Thymus (tissue), 11 donors: ENCODE results near the gene SLC9A7. TPM values are rescaled to one million over a fixed set of nuclear protein-coding genes. Genes with fewer than 3 reads are reported as not detected.
A peak's percentile ranks its signal among the peaks of the same experiment; 100 is the strongest.

Experiments
- DNase-seq, 9 donors: peaks; one replicate each; pipeline ENCODE4 v3.0.0-alpha.2; 2013; ENCODE audit warnings: low spot score in 9 of 9, low read depth in 6 of 9, missing footprints in 1 of 9
- H3K27ac ChIP-seq, 2 donors: one replicate each; pipeline ENCODE4 v1.5.1; 2013; ENCODE audit warnings: control low read depth in 1 of 2, low read depth in 1 of 2, low read length in 1 of 2, mild to moderate bottlenecking in 1 of 2, moderate library complexity in 1 of 2
- H3K27me3 ChIP-seq, 2 donors: one replicate each; pipeline ENCODE4 v1.5.1; 2013; ENCODE audit warnings: low read length in 1 of 2; ENCODE audit not compliant: control insufficient read depth in 2 of 2, insufficient read depth in 1 of 2
- H3K36me3 ChIP-seq, 2 donors: one replicate each; pipeline ENCODE4 v1.5.1; 2013; ENCODE audit warnings: low read length in 1 of 2, mild to moderate bottlenecking in 1 of 2, moderate library complexity in 1 of 2; ENCODE audit not compliant: control insufficient read depth in 2 of 2, insufficient read depth in 2 of 2
- H3K4me1 ChIP-seq, 2 donors: one replicate each; pipeline ENCODE4 v1.5.1; 2013; ENCODE audit warnings: low read length in 2 of 2; ENCODE audit not compliant: control insufficient read depth in 2 of 2, insufficient read depth in 2 of 2
- H3K4me3 ChIP-seq, 2 donors: one replicate each; pipeline ENCODE4 v1.5.1; 2013; ENCODE audit warnings: low read length in 2 of 2, control low read depth in 1 of 2, mild to moderate bottlenecking in 1 of 2
- H3K9me3 ChIP-seq, 2 donors: one replicate each; pipeline ENCODE4 v1.5.1; 2013; ENCODE audit warnings: low read length in 1 of 2, mild to moderate bottlenecking in 1 of 2; ENCODE audit not compliant: control insufficient read depth in 2 of 2, insufficient read depth in 1 of 2
- WGBS: extraction: QIAGEN DNeasy Blood & Tissue Kit; methylation state at CpG from one replicate; pipeline ENCODE4 v1.1.7; 2013; 5-methylcytosine and 5-hydroxymethylcytosine counted together
- polyA plus RNA-seq: library from polyadenylated mRNA; stranded (reverse); fragments of 200-250 nt; gene quantifications from one replicate; pipeline ENCODE4 v1.2.3, GENCODE V29; 2013
- total RNA-seq: library from RNA; stranded (reverse); fragments of 120-200 nt; gene quantifications from one replicate; pipeline ENCODE4 v1.2.4, GENCODE V29; 2013
- donor health status: healthy.

SLC9A7 gene
- total and polyA plus RNA-seq, 2 donors = 3.5 to 10.3 TPM

DNA sequence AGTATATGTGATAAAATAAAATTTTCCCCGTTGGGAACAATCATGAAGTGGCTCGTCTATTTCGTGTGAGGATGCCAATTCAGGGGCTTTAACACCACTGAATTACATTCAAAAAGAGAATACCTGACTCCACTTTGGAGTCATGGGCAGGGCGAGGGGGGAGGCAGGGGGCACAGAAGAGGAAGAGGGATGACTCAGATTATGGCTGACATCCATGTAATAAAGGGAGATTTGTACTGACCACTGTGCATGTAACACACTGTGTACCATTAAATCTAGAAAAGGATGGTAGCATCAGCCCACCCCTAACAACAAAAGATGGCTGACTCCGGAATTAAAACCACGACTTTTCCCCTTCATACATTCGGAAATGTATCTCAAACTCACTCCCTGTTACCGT, 1.3 kb downstream of the SLC9A7 start:
- peak overlapping the region; percentile 52 to 66 for H3K4me3 ChIP-seq
- WGBS = 13% methylated on average over 8 of the region's 8 CpGs
- no peaks in the 10 kb centered on the region for H3K9me3 ChIP-seq

DNA sequence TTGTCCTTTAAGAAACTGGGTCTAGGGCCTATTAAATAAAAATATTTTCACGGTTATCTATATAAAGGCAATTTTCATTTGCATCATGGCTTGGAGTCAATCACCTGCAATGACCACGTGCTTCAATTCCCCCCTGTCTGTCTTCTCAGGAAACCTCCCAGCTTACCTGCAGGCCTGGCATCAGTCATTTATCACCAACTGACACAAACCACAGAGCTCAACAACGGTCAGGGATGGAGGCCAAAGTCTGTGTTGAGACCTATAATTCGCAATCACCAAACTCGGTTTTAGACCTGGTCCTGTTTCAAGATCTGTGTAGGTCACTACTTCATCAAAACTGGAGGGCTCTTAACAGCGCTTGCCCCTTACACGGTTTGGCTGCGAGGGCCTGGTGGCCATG, 1.9 kb downstream of the SLC9A7 start:
- DNase-seq = no peak
- WGBS = 32% methylated on average over 8 of the region's 8 CpGs
- no peaks in the 10 kb centered on the region for H3K36me3 ChIP-seq
- peaks cover 0 to 5% of the 10 kb centered on the region in 2 donors for H3K4me1 ChIP-seq
- H3K27me3 ChIP-seq = peaks cover 0 to 5% of the 10 kb centered on the region in 2 donors
- H3K9me3 ChIP-seq = no peaks in the 10 kb centered on the region
- no peak overlapping the region for H3K4me3 ChIP-seq
- peak overlapping the region in 1 of 2 donors; percentile 31 for H3K27ac ChIP-seq

More for the DNA sequence above, 1.3 kb downstream of the SLC9A7 start:
- H3K4me1 ChIP-seq = peaks cover 0 to 5% of the 10 kb centered on the region in 2 donors
- H3K27ac ChIP-seq = no peak overlapping the region
- peaks cover 0 to 5% of the 10 kb centered on the region in 2 donors for H3K27me3 ChIP-seq
- no peak for DNase-seq
- H3K36me3 ChIP-seq = no peaks in the 10 kb centered on the region

DNA sequence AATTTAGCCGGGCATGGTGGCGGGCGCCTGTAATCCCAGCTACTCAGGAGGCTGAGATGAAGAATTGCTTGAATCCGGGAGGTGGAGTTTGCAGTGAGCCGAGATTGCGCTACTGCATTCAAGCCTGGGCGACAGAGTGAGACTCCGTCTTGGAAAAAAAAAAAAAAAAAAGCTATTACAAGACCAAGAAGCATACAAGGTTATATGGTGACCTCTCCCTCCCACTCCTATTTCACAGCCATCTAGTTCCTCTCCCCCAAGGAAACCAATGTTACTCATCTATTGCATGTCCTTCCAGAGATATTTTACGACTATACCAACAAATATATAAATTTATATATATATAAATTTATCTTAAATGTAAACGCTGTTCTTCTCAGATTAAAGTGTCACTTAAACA, 3.2 kb downstream of the SLC9A7 start:
- Histone ChIP-seq H3K4me1 (peaks cover 0 to 5% of the 10 kb centered on the region in 2 donors), H3K27me3 (peaks cover 0 to 5% of the 10 kb centered on the region in 2 donors), H3K36me3 (no peaks in the 10 kb centered on the region), H3K9me3 (no peaks in the 10 kb centered on the region), H3K27ac (no peak overlapping the region), H3K4me3 (no peak overlapping the region)
- 98% methylated on average over 10 of the region's 10 CpGs for WGBS
- no peak for DNase-seq

DNA sequence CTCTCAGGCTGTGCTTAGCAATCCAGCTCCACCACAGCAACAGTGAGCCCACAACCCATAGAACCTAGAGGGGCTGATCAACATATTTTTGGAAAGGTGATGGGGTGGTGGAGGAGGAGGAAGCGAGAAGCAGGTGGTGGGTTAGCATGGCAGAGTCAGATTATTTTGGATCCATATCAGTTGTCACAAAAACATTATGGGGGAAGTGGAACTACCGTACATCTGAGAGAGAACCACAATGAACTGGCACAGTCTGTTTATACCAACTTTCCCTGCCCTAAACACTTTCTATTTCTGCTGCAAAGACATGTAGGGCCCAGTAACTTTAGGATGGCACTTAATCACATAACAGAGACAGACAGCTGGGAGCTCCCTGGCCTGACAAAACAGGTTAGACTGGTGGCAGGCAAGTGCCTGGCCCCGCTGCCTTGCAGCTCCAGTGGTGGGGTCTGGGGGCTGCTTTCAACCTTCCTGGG, 4.3 kb downstream of the SLC9A7 start:
- peak in 1 of 9 donors; percentile 18 for DNase-seq
- 20% methylated on average over 3 of the region's 3 CpGs for WGBS
- Histone ChIP-seq H3K36me3 (no peaks in the 10 kb centered on the region), H3K4me3 (no peak overlapping the region), H3K27ac (peak overlapping the region in 1 of 2 donors; percentile 47), H3K4me1 (peaks cover 0 to 3% of the 10 kb centered on the region in 2 donors), H3K9me3 (no peaks in the 10 kb centered on the region), H3K27me3 (peaks cover 0 to 5% of the 10 kb centered on the region in 2 donors)

DNA sequence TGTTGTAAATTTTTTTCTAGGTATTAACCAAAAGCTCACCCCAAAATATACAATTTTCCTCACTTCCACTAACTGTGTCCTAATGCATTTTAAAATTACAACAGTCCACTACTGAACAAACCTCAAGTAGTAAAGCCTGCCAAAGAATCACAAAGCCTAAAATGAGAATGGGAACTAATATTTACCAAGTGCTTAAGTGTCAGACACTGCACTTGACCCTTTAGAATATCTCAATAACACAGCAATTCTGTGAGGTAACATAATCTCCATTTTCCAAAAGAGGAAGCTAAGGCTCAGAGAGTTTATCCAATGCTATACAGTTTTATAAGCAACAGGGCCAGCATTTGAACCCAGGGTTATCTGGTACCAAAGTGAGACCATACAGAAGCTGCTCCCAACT, 4.9 kb downstream of the SLC9A7 start:
- Histone ChIP-seq H3K36me3 (no peaks in the 10 kb centered on the region), H3K9me3 (no peaks in the 10 kb centered on the region), H3K4me1 (no peaks in the 10 kb centered on the region), H3K27me3 (peaks cover 0 to 5% of the 10 kb centered on the region in 2 donors), H3K27ac (no peak overlapping the region), H3K4me3 (no peak overlapping the region)
- DNase-seq = no peak

DNA sequence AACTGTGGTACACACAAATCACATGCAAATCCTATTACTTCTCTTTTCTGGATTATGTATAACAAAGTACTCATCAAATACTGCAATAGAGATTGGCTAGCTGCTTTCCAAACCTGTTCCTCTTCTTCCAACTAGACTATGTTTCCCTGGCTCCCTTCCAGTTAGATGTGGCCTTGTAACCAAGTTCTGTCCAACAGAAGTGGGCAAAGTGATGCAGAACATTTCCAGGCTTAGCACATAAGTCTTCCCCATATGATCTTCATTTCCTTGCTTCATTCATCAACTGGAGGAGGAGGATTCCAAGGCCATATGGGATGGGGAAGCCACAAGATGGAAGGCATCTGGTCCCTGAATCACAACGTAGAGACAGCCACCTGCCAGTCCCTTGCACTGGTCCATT, 8.0 kb downstream of the SLC9A7 start:
- no peak overlapping the region for H3K4me3 ChIP-seq
- no peak for DNase-seq
- H3K27ac ChIP-seq = no peak overlapping the region
- 97% methylated on average over 1 of the region's 1 CpG for WGBS
- H3K36me3 ChIP-seq = no peaks in the 10 kb centered on the region
- H3K9me3 ChIP-seq = no peaks in the 10 kb centered on the region
- H3K27me3 ChIP-seq = no peaks in the 10 kb centered on the region
- H3K4me1 ChIP-seq = no peaks in the 10 kb centered on the region

DNA sequence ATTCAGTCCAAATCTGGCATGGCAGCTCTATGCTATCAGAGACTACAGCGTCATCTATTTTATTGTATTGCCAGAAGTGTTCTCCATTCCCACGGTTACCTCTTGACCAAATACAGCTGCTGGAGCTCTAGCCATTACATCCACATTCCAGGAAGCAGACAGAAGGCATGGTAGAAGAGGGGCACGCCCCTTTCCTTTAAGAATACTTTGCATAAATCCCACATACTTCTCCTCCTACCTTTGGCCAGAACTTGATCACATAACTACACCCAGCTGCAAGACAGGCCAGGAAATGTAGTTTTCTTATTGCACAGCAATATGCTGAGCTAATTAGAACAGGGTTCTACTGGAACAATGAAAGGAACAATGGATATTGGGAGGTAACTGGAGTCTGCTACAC, 14.9 kb downstream of the SLC9A7 start:
- Histone ChIP-seq H3K27me3 (no peaks in the 10 kb centered on the region), H3K27ac (no peak overlapping the region), H3K9me3 (no peaks in the 10 kb centered on the region), H3K36me3 (no peaks in the 10 kb centered on the region), H3K4me3 (no peak overlapping the region), H3K4me1 (no peaks in the 10 kb centered on the region)
- no peak for DNase-seq
- 64% methylated on average over 3 of the region's 3 CpGs for WGBS

DNA sequence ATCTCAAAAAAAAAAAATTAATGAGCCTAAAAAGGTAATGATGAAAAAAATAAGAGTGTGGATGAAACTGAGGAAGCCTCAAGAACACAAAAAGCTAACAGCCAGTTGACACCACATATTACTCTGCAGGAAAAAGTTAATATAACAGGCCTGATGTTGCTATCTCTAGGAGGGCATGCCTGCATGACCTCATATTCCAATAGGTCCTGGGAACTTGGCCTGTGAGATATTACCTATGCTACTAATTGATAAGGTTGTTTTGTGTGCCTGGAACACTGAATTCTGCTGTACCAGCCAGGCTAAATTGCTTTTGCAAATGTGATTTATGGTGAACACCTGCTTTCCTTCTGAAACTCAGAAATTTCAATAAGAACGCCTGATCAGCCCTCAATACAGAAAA, 15.9 kb downstream of the SLC9A7 start:
- Histone ChIP-seq H3K27me3 (no peaks in the 10 kb centered on the region), H3K9me3 (no peaks in the 10 kb centered on the region), H3K27ac (no peak overlapping the region), H3K36me3 (no peaks in the 10 kb centered on the region), H3K4me3 (no peak overlapping the region), H3K4me1 (no peaks in the 10 kb centered on the region)
- 89% methylated on average over 1 of the region's 1 CpG for WGBS
- DNase-seq = no peak

DNA sequence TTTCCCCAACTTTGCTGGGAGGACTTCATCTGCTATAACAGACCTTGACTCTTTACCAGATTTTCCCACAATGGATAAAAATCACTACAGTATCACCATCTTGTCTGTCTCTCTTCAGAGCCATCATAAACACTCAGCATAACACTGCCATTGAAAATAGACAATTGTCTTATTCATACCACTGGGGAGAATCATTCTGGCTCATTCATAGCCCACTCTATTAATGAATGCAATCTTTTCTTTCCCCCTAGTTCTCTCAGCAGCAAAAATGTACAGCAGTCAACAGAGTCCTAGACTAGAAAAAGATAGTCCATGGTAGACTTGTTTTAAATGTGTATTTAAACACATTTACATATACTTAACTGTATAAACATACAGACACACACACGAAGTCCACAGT, 19.2 kb downstream of the SLC9A7 start:
- Histone ChIP-seq H3K4me1 (no peaks in the 10 kb centered on the region), H3K4me3 (no peak overlapping the region), H3K36me3 (no peaks in the 10 kb centered on the region), H3K27ac (no peak overlapping the region), H3K9me3 (no peaks in the 10 kb centered on the region), H3K27me3 (no peaks in the 10 kb centered on the region)
- DNase-seq = no peak
- WGBS = 86% methylated on average over 1 of the region's 1 CpG

DNA sequence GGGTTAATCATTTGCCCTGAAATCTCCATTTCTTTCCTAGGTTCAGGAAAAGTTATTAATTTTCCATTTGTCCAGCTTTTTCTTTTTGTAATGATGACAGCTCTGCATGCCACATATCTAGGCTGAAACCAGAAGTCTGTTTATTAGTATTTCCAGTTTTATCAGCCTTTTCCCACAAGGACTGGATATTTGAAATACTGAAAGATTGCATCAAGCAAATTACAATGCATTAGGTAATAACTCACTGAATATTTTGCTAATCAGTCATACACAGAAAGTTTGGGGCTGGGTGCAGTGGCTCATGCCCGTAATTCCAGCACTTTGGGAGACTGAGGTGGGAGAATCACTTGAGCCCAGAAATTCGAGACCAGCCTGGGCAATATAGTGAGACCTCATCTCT, 21.5 kb downstream of the SLC9A7 start:
- H3K36me3 ChIP-seq = no peaks in the 10 kb centered on the region
- no peak overlapping the region for H3K4me3 ChIP-seq
- WGBS = 50% methylated on average over 2 of the region's 2 CpGs
- no peaks in the 10 kb centered on the region for H3K4me1 ChIP-seq
- H3K9me3 ChIP-seq = no peaks in the 10 kb centered on the region
- DNase-seq = no peak
- H3K27ac ChIP-seq = no peak overlapping the region
- H3K27me3 ChIP-seq = no peaks in the 10 kb centered on the region
